Measurements from ENCODE around the gene RPL39L.

Gene RPL39L

DNA sequence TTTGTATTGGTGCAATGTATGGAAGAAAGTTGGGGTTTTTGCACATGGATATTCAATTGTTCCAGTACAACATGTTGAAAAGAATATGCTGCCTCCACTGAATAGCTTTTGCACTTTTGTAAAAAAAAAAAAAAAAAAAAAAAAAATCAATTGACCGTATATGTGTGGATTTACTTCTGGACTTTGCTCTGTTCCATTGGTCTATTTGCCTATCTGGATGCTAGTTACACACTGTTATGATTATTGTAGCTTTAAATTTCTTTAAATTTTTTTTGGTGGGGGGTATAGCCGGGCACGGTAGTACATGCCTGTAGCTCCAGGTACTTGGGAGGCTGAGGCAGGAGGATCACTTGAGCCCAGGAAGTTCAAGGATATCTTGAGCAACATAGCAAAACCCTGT is 52.5 kb downstream of the RPL39L start:
- DNase-seq: no peak

DNA sequence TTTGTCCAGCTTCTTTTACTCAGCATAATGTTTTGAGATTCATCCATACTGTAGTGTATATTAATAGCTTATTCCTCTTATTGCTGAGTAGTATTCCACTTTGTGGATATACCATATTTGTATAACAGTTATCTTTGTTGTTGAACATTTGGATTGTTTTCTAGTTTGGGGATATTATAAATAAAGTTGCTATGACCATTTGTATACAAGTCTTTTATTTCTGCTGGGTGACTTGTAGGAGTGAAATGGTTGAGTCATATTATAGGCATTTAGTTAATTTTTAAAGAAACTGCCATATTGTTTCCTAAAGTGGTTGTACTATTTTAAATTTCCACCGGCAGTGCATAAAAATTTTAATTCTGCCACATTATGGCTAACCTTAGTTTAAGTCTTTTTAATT is 53.4 kb downstream of the RPL39L start:
- no peak for DNase-seq

DNA sequence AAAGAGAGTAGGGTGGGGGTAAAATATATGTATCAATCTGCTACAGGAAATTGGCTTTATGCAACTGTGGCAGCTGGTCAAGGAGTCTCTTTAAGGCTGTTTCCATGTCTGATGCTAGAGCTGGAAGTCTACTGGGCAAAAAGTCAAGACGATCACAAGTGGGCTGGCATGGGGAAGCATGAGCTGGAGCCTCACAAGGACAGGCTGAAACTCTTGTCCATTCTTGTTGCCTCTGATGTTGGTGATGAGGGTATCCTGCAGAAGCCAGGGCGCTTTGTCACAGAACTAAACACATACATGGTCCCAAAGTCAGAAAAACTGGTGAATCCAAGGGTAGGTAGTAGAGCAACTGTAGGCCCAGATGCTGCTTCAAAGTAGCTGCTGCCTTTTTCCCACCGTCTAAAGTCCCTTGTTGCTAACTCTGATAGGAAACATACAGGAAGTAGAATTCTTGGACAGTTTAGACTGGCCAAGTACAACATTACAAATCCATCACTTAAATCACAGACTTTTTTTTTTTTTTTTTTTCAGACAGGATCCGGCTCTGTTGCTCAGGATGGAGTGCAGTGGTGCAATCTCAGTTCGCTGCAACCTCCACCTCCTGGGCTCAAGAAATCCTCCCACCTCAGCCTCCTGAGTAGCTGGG is 54.2 kb downstream of the RPL39L start:
- no peak for DNase-seq

DNA sequence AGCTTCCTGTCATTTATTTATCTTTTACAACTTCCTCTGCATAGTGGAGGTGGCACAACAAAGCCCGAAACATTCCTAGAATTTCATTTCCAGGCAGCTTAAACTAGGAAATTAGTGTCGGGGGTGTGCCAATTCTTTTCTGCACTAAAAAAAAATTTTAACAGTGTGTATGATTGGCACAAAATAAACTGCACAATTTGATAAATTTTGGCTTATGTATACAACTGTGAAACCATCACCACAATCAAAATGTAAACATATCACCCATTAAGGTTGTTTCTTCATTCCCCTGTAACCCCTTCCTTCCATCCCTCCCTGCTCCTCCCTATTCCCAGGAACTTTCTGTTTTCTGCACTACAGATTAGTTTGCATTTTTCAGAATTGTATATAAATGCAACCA is 54.7 kb downstream of the RPL39L start:
- DNase-seq: no peak

DNA sequence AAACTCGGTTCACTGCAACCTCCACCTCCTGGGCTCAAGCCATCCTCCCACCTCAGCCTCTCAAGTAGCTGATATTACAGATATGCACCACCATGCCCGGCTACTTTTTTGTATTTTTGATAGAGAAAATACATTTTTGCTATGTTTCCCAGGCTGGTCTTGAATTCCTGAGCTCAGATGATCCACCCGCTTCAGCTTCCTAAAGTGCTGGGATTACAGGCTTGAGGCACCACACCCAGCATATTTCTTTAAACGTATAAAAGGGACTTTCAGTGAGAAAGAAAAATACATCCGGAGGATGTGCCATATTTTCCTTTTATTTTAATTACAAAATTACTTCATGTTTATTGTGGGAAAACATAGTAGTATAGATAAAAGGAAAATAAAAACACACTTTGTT is 55.2 kb downstream of the RPL39L start:
- no peak for DNase-seq

DNA sequence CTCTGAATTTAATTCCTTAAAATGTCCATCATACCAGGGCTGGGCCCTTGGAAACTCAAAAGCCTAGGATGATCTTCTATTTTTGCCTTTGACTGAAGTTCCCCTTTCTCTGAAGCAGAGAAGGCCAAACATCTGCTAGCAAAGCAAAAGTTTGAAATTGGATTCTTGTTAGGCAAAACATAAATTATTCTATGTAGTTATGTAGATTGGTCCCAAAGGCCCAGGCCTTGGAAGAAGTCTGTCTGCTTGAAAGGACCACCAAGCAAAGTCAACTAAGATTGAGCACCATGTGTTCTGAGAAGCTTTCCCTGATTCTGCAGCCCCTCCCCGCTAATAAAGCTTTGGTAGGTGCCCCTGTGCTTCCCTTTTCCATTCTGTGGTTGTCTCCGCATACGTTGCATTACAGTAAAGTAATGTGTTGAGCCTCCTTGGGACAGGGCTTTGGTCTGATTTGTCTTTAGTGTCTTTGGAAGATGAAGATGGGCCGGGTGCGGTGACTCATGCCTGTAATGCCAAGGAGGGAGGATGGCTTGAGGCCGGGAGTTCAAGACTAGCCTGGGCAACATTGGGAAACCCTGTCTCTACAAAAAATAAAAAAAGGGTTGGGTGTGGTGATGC is 56.4 kb downstream of the RPL39L start:
- DNase-seq: no peak

DNA sequence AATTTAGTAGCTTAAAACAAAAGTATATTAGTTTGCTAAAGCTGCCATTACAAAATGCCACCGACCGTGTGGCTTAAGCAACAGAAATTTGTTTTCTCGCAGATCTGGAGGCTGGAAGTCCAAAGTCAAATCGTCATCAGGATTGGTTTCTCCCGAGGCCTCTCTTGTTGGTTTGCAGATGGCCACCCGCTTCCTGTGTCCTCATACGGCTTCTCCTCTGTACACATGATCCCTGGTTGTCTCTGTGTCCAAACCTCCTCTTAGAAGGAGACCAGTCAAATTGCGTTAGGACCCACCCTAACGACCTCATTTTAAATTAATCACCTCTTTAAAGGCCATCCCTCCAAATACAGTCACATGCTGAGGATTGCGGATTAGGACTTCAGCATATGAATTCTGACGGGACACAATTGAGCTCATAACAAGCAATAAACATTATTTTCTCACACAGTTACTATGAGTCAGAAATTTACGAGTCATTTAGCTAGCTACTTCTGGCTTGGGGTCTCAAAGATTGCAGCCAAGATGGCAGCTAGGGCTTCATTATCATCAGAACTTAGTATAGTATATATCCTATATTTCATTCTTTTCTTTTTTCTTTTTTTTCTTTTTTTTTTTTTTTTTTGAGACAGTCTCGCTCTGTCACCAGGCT is 58.4 kb downstream of the RPL39L start:
- DNase-seq: no peak

DNA sequence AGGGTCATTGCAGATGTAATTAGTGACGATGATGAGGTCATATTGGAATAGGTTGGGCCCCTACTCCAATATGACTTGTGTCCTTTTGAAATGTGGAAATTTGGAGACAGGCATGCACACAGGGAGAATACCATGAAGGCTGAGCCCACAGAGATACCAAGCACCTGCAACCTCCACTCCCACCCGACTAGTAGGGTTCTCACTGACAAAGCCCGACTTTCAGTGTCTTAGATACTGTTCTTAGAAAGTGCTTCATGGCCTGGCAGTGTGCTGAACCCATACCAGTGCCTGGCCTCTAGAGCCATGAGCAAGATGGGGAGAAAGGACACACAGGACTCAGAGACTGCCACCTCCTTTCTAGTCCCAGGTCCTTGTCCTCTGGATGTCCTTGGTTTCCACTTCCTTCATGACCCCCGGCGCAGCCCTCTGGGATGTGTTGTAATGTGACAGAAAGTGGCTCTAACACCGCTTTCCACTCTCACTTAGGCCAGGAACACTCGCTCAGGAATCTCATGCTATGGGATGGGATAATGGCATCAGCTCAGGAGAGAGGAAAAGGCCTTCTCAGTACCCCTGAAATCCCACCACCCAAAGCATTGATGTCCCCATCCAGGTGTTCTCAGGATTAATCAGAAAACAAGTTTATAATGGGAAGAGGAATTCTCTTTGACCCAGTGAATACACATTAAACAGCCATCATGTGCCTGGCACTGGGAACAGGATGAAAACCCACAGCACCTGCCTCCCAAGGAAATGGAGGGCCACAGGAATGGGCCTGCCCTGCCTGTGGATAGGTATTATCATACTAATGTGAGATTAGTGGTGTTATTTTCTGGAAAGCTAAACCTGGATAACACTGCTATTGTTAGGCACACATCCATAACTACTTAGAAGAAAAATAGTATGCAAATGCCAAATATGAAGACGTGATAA is 59.9 kb downstream of the RPL39L start:
- no peak for DNase-seq

DNA sequence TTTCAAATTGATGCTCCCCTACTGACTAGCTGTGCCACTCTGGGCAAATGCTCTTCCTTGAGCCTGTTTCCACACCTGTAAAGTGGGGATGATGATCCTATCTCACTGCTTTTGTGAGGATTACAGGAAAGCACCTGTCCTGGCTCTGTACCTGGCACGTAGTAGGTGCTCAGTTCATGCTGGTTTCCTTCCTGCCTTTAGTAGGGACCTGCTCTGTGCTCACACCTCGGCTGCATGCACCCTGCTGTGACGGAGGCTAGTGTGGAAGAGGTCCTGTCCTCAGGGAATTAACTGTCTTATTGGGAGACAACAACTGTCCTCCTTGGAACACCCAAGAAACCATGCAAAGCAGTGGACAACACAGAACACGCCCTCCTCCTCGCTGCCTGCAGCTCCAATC is 61.8 kb downstream of the RPL39L start:
- no peak for DNase-seq

DNA sequence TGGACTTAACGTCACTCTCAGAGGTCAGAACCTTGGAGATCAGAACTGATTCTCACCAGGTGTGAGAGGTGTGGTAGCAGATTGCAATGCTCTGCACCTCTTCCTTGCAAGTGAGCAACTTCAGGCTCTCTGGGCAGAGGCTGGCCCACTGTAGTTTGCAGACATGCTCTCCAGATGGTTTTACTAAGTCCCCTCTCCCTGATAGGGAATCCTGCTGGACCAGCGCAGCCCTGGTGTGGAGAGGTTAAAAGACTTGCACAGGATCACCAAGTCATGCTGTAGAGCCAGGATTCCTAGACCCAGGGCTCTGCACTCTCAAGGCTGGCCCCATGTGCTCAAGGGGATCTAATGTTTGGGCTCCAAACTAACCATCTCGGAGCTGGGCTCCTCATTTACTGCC is 62.2 kb downstream of the RPL39L start:
- no peak for DNase-seq

DNA sequence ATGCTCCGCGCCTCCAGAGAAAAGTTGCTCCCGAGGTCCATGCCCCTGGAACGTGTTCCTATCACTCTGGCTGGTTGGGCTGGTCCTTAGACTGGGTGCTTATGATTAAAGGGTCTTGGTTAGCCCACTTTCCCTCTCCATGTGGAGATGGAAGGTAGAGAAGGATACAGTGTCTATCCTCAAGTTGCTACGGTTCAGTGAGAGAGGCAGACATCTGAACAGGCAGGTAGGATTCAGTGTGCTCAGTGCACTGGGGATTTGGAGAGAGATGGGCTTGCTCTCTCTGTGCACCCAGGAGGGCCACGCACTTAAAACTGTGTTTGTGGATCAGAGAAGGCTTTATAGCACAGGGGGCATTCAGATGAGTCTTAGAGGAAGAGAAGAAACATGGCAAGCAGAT is 63.0 kb downstream of the RPL39L start:
- no peak for DNase-seq

DNA sequence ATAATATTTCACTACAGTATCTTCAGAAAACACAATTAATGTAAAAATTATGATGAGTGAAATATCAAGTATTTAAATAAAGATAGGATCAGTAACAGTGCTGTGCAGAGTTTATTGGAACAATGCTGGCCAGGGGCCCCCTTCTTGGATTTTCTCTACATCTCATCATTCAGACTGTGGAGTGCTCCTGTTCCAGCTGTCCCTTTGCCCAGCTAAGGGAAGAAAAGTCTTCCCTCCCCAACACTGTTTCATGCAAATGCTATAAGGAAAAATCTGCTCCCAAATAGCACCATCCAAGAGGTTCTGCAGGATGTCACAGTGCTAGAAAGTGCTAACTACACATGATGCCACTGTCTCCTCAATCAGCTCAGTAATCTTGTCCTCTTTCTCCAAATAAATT is 64.5 kb downstream of the RPL39L start:
- no peak for DNase-seq

DNA sequence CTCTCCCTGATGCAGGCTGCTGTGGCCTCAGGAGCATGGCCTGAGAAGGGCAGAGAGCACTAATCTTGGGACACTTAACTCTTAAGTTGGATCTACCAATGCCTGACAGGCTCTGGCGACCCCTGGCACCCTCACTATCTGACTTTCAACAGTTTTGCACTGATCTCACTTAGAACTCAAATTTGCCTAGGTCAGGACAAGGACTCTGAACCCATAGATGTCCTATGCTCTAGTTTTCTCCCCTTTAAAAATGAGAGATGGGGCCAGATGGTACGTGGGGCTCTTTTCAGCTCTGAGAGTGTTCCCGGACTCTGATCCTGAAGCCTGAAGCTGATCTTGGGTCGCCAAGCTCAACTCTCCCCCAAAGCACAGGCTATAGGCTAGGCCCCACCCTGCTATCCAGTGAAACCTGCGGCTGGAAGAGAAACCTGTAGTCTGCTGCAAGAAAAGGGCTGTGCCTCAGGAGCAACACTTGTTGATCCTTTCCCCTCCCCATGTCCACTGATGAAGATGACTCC is 65.7 kb downstream of the RPL39L start:
- no peak for DNase-seq

DNA sequence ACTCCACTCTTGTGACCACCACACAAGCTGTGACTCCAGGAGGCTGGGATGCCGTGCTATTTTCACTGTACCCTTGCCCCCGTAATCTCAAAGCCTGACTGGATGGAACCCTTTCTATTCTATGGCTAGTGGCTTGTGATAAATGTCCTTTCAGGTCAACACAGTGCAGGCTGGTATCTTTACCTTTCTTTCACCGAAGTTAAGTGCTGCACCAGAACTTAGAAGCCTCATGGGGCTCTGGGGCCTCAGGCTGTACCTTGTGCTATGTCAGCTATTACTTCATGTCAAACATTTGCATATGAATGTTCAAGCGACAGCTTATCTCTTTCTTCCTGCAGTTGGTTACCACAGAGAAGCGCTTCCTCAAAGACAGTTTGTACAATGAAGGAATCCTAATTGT is 66.8 kb downstream of the RPL39L start:
- no peak for DNase-seq

DNA sequence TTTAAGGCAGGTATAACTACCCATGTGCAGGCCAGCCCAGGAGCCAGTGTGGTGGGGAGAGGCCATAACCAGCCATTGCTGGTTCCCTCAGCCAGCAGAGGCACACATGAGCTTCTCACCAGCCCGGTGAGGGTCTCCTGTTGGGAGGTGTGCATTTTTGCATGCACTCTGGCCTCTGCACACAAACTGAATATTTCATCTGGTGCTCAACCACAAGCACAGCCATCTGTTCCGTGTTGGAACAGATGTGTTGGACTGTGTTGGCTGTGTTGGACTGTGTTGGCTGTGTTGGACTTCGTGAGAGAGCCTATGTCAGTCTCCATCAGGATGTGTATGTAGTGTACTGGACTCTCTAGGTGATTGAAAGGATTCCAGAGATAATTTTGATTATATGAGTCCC is 67.2 kb downstream of the RPL39L start:
- DNase-seq: no peak
